ENCODE measurements around the gene ROPN1.

The ROPN1 gene

GRCh38 chr3:123920868-123921267 is 71.1 kb downstream of the ROPN1 start:
- H3K4me1 ChIP-seq (ENCODE audit: insufficient read depth, low read length, severe bottlenecking): no peaks in the 10 kb centered on the region
- no peak overlapping the region for H3K4me3 ChIP-seq (ENCODE audit: low read depth, low read length, poor library complexity, severe bottlenecking)
- TF ChIP-seq, protein P1, sequence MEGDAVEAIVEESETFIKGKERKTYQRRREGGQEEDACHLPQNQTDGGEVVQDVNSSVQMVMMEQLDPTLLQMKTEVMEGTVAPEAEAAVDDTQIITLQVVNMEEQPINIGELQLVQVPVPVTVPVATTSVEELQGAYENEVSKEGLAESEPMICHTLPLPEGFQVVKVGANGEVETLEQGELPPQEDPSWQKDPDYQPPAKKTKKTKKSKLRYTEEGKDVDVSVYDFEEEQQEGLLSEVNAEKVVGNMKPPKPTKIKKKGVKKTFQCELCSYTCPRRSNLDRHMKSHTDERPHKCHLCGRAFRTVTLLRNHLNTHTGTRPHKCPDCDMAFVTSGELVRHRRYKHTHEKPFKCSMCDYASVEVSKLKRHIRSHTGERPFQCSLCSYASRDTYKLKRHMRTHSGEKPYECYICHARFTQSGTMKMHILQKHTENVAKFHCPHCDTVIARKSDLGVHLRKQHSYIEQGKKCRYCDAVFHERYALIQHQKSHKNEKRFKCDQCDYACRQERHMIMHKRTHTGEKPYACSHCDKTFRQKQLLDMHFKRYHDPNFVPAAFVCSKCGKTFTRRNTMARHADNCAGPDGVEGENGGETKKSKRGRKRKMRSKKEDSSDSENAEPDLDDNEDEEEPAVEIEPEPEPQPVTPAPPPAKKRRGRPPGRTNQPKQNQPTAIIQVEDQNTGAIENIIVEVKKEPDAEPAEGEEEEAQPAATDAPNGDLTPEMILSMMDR (IDR thresholded peaks at IDR 0.05; ENCODE audit: low read length): no peak
- no peak for TF ChIP-seq EZH2 (IDR thresholded peaks at IDR 0.05; ENCODE audit: borderline replicate concordance, low read length)
- no peak overlapping the region for H2AFZ ChIP-seq (ENCODE audit: low read length)
- no peaks in the 10 kb centered on the region for H3K9me2 ChIP-seq (ENCODE audit: low read depth, low read length)
- H3K9ac ChIP-seq (ENCODE audit: low read length): no peak overlapping the region
- H3K79me2 ChIP-seq (ENCODE audit: insufficient read depth, low read length): no peaks in the 10 kb centered on the region
- no peaks in the 10 kb centered on the region for H3F3A ChIP-seq (ENCODE audit: insufficient read depth, low read length)
- H3K4me2 ChIP-seq (ENCODE audit: low read length): no peak overlapping the region
- no peak overlapping the region for H3K27ac ChIP-seq (ENCODE audit: low read depth, low read length, poor library complexity, severe bottlenecking)
- peaks cover 61% of the 10 kb centered on the region for H3K36me3 ChIP-seq (ENCODE audit: insufficient read depth, low read length)
- H3K27me3 ChIP-seq (ENCODE audit: insufficient read depth, low read length): no peaks in the 10 kb centered on the region
- H4K20me1 ChIP-seq (ENCODE audit: insufficient read depth, low read length): no peaks in the 10 kb centered on the region
- peaks cover 14% of the 10 kb centered on the region for H3K9me3 ChIP-seq (ENCODE audit: low read length)

- H3F3A ChIP-seq (ENCODE audit: insufficient read depth, low read length): no peaks in the 10 kb centered on the region
- peaks cover 14% of the 10 kb centered on the region for H3K9me3 ChIP-seq (ENCODE audit: low read length)
- H3K27me3 ChIP-seq (ENCODE audit: insufficient read depth, low read length): no peaks in the 10 kb centered on the region
- TF ChIP-seq, protein P1 (IDR thresholded peaks at IDR 0.05; ENCODE audit: low read length): no peak
- TF ChIP-seq EZH2 (IDR thresholded peaks at IDR 0.05; ENCODE audit: borderline replicate concordance, low read length): no peak
- H2AFZ ChIP-seq (ENCODE audit: low read length): no peak overlapping the region
- no peak overlapping the region for H3K9ac ChIP-seq (ENCODE audit: low read length)
- H3K79me2 ChIP-seq (ENCODE audit: insufficient read depth, low read length): no peaks in the 10 kb centered on the region
- H3K4me3 ChIP-seq (ENCODE audit: low read depth, low read length, poor library complexity, severe bottlenecking): no peak overlapping the region
- no peak overlapping the region for H3K4me2 ChIP-seq (ENCODE audit: low read length)
- no peaks in the 10 kb centered on the region for H4K20me1 ChIP-seq (ENCODE audit: insufficient read depth, low read length)
- peaks cover 58% of the 10 kb centered on the region for H3K36me3 ChIP-seq (ENCODE audit: insufficient read depth, low read length)
- H3K4me1 ChIP-seq (ENCODE audit: insufficient read depth, low read length, severe bottlenecking): no peaks in the 10 kb centered on the region
- no peak overlapping the region for H3K27ac ChIP-seq (ENCODE audit: low read depth, low read length, poor library complexity, severe bottlenecking)
- H3K9me2 ChIP-seq (ENCODE audit: low read depth, low read length): no peaks in the 10 kb centered on the region
These were observed 71.5 kb downstream of the ROPN1 start for GRCh38 chr3:123920383-123920782.

- Histone ChIP-seq H4K20me1 (ENCODE audit: insufficient read depth, low read length) (no peaks in the 10 kb centered on the region), H3K27me3 (ENCODE audit: insufficient read depth, low read length) (no peaks in the 10 kb centered on the region), H3K9me2 (ENCODE audit: low read depth, low read length) (no peaks in the 10 kb centered on the region), H3F3A (ENCODE audit: insufficient read depth, low read length) (no peaks in the 10 kb centered on the region), H3K36me3 (ENCODE audit: insufficient read depth, low read length) (peaks cover 56% of the 10 kb centered on the region), H3K9me3 (ENCODE audit: low read length) (peaks cover 14% of the 10 kb centered on the region), H3K9ac (ENCODE audit: low read length) (no peak overlapping the region), H3K4me3 (ENCODE audit: low read depth, low read length, poor library complexity, severe bottlenecking) (no peak overlapping the region), H3K27ac (ENCODE audit: low read depth, low read length, poor library complexity, severe bottlenecking) (no peak overlapping the region), H2AFZ (ENCODE audit: low read length) (no peak overlapping the region), H3K4me1 (ENCODE audit: insufficient read depth, low read length, severe bottlenecking) (no peaks in the 10 kb centered on the region), H3K4me2 (ENCODE audit: low read length) (no peak overlapping the region), H3K79me2 (ENCODE audit: insufficient read depth, low read length) (no peaks in the 10 kb centered on the region)
- TF ChIP-seq, protein P1 (IDR thresholded peaks at IDR 0.05; ENCODE audit: low read length): no peak
- no peak for TF ChIP-seq EZH2 (IDR thresholded peaks at IDR 0.05; ENCODE audit: borderline replicate concordance, low read length)
These were observed 72.6 kb downstream of the ROPN1 start for GRCh38 chr3:123919353-123919752.
